Mesothelial cell of epicardium (in vitro differentiated cells): ENCODE data around the gene CLDN18. TPM values are rescaled to one million over a fixed set of nuclear protein-coding genes. Genes with fewer than 3 reads are reported as not detected.

ENCODE experiments used
- DNase-seq, 2 experiments: peaks; one replicate each; pipeline ENCODE4 v3.0.0; 2021; ENCODE audit warnings: low spot score in 2 of 2; ENCODE audit not compliant: unreplicated experiment in 2 of 2
- H3K27ac Mint-ChIP-seq: 2 replicates; pipeline ENCODE4 v1.8.0; 2021; ENCODE audit warnings: mixed read lengths
- H3K27me3 Mint-ChIP-seq: 2 replicates; pipeline ENCODE4 v1.8.0; 2021; ENCODE audit warnings: low read depth, mixed read lengths
- H3K36me3 Mint-ChIP-seq: 2 replicates; pipeline ENCODE4 v1.8.0; 2021; ENCODE audit warnings: mixed read lengths
- H3K4me1 Mint-ChIP-seq: 2 replicates; pipeline ENCODE4 v1.8.0; 2021; ENCODE audit warnings: mixed read lengths
- H3K4me3 Mint-ChIP-seq: 2 replicates; pipeline ENCODE4 v1.8.0; 2021; ENCODE audit warnings: mild to moderate bottlenecking, moderate library complexity, mixed read lengths
- H3K9me3 Mint-ChIP-seq: 2 replicates; pipeline ENCODE4 v1.8.0; 2021; ENCODE audit warnings: mixed read lengths
- total RNA-seq: library from RNA; stranded (reverse); gene quantifications from 3 replicates; pipeline ENCODE4 v1.2.1, GENCODE V29; 2021
- TF ChIP-seq, protein P1 (sequence below): fragments of 200-600 bp; sonication (generic); IDR thresholded peaks from one replicate; pipeline ENCODE4 v1.5.0; 2021; ENCODE audit warnings: antibody characterized with exemption; ENCODE audit not compliant: unreplicated experiment

The CLDN18 gene
- not detected in 3 replicates for total RNA-seq

DNA sequence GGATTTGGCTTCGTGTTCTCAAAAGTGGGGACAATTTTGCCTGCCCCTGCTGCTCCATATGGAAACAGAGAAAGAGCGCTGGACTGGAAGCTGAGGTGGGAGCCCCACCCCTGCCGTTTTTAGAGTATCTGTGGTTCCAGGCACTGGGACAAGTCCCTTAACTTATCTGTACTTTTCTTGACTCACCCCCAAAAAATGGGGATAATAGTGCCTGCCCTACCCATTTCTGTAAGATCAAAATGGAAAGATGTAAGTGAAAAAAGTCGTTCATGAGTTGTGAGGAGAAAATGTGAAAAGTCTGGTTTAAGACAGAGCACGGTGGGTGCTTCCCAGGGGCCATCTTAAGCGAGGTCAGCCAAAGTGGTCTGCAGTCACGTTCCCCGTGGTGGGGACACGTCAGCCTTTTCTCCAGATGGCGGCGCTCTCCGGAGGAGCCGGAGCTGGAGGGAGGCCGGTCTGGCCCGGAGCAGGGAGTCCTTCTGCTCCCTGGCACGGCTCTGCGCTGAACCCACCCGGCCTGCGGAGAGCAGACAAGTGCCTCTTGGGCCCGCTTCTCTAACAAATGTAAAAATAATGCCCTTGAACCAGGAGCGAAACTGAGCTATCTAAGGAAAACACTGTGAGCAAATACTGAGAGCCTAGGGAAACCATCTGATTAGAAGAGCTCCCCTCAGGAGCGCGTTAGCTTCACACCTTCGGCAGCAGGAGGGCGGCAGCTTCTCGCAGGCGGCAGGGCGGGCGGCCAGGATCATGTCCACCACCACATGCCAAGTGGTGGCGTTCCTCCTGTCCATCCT is at the start of gene CLDN18:
Gene CLDN18 (plus strand): TSS at position 690 of the 797 bp plus-strand sequence. CDS start 61 bp downstream, at position 751.
- Mint-ChIP-seq H3K27me3 (no peaks in the 10 kb centered on the region), H3K27ac (no peak within 1 kb of the TSS), H3K4me3 (no peak within 1 kb of the TSS), H3K36me3 (no peaks in the 10 kb centered on the region), H3K4me1 (no peaks in the 10 kb centered on the region), H3K9me3 (no peaks in the 10 kb centered on the region)
- TF ChIP-seq, protein P1, sequence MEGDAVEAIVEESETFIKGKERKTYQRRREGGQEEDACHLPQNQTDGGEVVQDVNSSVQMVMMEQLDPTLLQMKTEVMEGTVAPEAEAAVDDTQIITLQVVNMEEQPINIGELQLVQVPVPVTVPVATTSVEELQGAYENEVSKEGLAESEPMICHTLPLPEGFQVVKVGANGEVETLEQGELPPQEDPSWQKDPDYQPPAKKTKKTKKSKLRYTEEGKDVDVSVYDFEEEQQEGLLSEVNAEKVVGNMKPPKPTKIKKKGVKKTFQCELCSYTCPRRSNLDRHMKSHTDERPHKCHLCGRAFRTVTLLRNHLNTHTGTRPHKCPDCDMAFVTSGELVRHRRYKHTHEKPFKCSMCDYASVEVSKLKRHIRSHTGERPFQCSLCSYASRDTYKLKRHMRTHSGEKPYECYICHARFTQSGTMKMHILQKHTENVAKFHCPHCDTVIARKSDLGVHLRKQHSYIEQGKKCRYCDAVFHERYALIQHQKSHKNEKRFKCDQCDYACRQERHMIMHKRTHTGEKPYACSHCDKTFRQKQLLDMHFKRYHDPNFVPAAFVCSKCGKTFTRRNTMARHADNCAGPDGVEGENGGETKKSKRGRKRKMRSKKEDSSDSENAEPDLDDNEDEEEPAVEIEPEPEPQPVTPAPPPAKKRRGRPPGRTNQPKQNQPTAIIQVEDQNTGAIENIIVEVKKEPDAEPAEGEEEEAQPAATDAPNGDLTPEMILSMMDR: no peak
- no peak for DNase-seq

GRCh38 chr3:137962251-137962650 is 47.7 kb upstream of the CLDN18 start:
- TF ChIP-seq, protein P1: no peak
- Mint-ChIP-seq H3K4me1 (no peaks in the 10 kb centered on the region), H3K36me3 (no peaks in the 10 kb centered on the region)

GRCh38 chr3:137963463-137963862 is 46.5 kb upstream of the CLDN18 start:
- no peaks in the 10 kb centered on the region for H3K36me3 Mint-ChIP-seq
- TF ChIP-seq, protein P1: no peak
- no peak overlapping the region for H3K27ac Mint-ChIP-seq
- no peak for DNase-seq
- no peaks in the 10 kb centered on the region for H3K4me1 Mint-ChIP-seq
- no peaks in the 10 kb centered on the region for H3K9me3 Mint-ChIP-seq
- H3K4me3 Mint-ChIP-seq: no peak overlapping the region
- peaks cover 12% of the 10 kb centered on the region for H3K27me3 Mint-ChIP-seq

More at GRCh38 chr3:137962251-137962650, 47.7 kb upstream of the CLDN18 start:
- no peaks in the 10 kb centered on the region for H3K9me3 Mint-ChIP-seq
- H3K4me3 Mint-ChIP-seq: no peak overlapping the region
- H3K27me3 Mint-ChIP-seq: peaks cover 16% of the 10 kb centered on the region
- DNase-seq: no peak
- H3K27ac Mint-ChIP-seq: no peak overlapping the region

- Mint-ChIP-seq H3K36me3 (no peaks in the 10 kb centered on the region), H3K27me3 (peaks cover 11% of the 10 kb centered on the region), H3K27ac (no peak overlapping the region), H3K9me3 (no peaks in the 10 kb centered on the region), H3K4me3 (no peak overlapping the region), H3K4me1 (no peaks in the 10 kb centered on the region)
- DNase-seq: peak; percentile 52 to 87
- TF ChIP-seq, protein P1: peak; percentile 81
Observed at GRCh38 chr3:137970914-137971831, 38.8 kb upstream of the CLDN18 start.

GRCh38 chr3:137972396-137972795 is 37.6 kb upstream of the CLDN18 start:
- H3K27ac Mint-ChIP-seq: no peak overlapping the region
- no peak overlapping the region for H3K4me3 Mint-ChIP-seq
- peaks cover 15% of the 10 kb centered on the region for H3K27me3 Mint-ChIP-seq
- TF ChIP-seq, protein P1: no peak
- H3K4me1 Mint-ChIP-seq: no peaks in the 10 kb centered on the region
- H3K9me3 Mint-ChIP-seq: no peaks in the 10 kb centered on the region
- no peaks in the 10 kb centered on the region for H3K36me3 Mint-ChIP-seq
- no peak for DNase-seq
